KMS-11 (cell line): Measurements from ENCODE around the gene PRKAG3.

Experiments
- H2AFZ ChIP-seq: fragments of 200-600 bp; sonication (generic); 2 replicates; pipeline ENCODE4 v1.6.1; 2016; ENCODE audit warnings: antibody characterized with exemption, mixed run types, low read depth
- H3K27ac ChIP-seq: fragments of 200-600 bp; sonication (generic); 2 replicates; pipeline ENCODE4 v1.6.1; 2016; ENCODE audit warnings: mild to moderate bottlenecking, mixed run types
- H3K27me3 ChIP-seq: fragments of 200-600 bp; sonication (generic); 2 replicates; pipeline ENCODE4 v1.6.1; 2017; ENCODE audit warnings: mild to moderate bottlenecking, low read depth, mixed run types, moderate library complexity; ENCODE audit not compliant: insufficient read depth
- H3K36me3 ChIP-seq: fragments of 200-600 bp; sonication (generic); 2 replicates; pipeline ENCODE4 v1.6.1; 2017; ENCODE audit warnings: mild to moderate bottlenecking, mixed run types; ENCODE audit not compliant: insufficient read depth
- H3K4me1 ChIP-seq: fragments of 200-600 bp; sonication (generic); 2 replicates; pipeline ENCODE4 v1.6.1; 2016; ENCODE audit warnings: mild to moderate bottlenecking, low read depth, mixed run types; ENCODE audit not compliant: poor library complexity, severe bottlenecking
- H3K4me2 ChIP-seq: fragments of 200-600 bp; sonication (generic); 2 replicates; pipeline ENCODE4 v1.7.0; 2016; ENCODE audit warnings: mild to moderate bottlenecking, mixed run types
- H3K4me3 ChIP-seq: fragments of 200-600 bp; sonication (generic); IDR thresholded peaks from 2 replicates; pipeline ENCODE4 v1.6.1; 2017; ENCODE audit warnings: low read depth, low read length, mixed read lengths; ENCODE audit not compliant: insufficient read depth
- H3K79me2 ChIP-seq: fragments of 200-600 bp; sonication (generic); 2 replicates; pipeline ENCODE4 v1.6.1; 2016; ENCODE audit warnings: low read depth, mixed run types; ENCODE audit not compliant: insufficient read depth
- H3K9ac ChIP-seq: fragments of 200-600 bp; sonication (generic); 2 replicates; pipeline ENCODE4 v1.6.1; 2016; ENCODE audit warnings: mild to moderate bottlenecking, mixed run types
- H4K20me1 ChIP-seq: fragments of 200-600 bp; sonication (generic); 2 replicates; pipeline ENCODE4 v1.6.1; 2016; ENCODE audit warnings: mild to moderate bottlenecking, mixed run types; ENCODE audit not compliant: insufficient read depth
- TF ChIP-seq, protein P1 (sequence below): fragments of 200-600 bp; sonication (generic); conservative IDR thresholded peaks from 2 replicates; pipeline ENCODE4 v1.6.1; 2017; ENCODE audit warnings: low read depth, mild to moderate bottlenecking, antibody characterized with exemption, low read length, moderate library complexity, mixed read lengths

Gene PRKAG3

DNA sequence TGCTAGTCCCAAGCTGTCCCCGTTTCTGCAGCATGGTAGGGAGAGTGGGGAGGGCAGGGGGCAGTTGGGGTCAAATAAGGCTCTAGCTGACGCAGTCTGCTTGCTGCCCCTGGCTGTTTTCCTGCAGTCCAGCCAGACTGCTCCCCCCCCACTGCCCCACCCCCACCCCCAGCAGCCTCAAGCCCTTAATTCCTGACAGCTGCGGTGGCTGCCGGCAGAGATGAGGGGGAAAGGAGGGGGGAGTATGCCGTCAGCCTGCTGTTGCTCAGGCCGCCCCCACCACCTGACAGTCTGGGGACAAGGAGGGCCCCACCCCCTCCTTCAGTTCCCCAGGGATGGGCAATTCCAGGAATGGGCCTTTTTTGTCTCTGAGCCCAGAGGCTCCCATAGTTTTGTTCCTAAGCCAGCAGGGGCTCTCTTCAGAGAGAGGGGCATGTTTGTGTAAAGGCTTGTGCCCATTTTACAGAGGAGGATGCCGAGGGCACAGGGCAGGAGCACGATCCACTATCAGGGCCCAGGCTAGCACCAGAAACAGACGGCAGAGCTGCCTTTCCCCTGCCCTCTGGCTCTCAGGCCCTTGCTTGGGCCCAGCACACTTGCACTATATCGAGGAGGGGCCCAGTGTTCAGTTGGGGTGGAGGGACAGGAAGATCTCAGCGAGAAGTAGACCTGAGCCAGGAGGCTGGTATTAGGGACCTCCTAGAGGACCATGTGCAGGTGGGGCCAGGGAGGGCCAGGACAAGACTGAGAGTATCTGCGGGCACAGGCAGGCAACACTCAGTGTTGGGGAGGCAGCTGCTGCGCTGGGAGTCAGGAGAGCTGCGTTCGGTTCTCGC is 47.5 kb upstream of the PRKAG3 start:
- Histone ChIP-seq H3K27ac (peak overlapping the region; percentile 94), H3K4me2 (peak overlapping the region; percentile 95), H2AFZ (peak overlapping the region; percentile 22; the same call in 1 of the 2 replicates), H3K4me1 (peaks cover 55% of the 10 kb centered on the region), H3K79me2 (peaks cover 23% of the 10 kb centered on the region), H3K4me3 (peak overlapping the region; percentile 11), H3K9ac (peak overlapping the region; percentile 75), H4K20me1 (no peaks in the 10 kb centered on the region), H3K27me3 (no peaks in the 10 kb centered on the region), H3K36me3 (no peaks in the 10 kb centered on the region)
- TF ChIP-seq, protein P1, sequence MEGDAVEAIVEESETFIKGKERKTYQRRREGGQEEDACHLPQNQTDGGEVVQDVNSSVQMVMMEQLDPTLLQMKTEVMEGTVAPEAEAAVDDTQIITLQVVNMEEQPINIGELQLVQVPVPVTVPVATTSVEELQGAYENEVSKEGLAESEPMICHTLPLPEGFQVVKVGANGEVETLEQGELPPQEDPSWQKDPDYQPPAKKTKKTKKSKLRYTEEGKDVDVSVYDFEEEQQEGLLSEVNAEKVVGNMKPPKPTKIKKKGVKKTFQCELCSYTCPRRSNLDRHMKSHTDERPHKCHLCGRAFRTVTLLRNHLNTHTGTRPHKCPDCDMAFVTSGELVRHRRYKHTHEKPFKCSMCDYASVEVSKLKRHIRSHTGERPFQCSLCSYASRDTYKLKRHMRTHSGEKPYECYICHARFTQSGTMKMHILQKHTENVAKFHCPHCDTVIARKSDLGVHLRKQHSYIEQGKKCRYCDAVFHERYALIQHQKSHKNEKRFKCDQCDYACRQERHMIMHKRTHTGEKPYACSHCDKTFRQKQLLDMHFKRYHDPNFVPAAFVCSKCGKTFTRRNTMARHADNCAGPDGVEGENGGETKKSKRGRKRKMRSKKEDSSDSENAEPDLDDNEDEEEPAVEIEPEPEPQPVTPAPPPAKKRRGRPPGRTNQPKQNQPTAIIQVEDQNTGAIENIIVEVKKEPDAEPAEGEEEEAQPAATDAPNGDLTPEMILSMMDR, result no peak

DNA sequence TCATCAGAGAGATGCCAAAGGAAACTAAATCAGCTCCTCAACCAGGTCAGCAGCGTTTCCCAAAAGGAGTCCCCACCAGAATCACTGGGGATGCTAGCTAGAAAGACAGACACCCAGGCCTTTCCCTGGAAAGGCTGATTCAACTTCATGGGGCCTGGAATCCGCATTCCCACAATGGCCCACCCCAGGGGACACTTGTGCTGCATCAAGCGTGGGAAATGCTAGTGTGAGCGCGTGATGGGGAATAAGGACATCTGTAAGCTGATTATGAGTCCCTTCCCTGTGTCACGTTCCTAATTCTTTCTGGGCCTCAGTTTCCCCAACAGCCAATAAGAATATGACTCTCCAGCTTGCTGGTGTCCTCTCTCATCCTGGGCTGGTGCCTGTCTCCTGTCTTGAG is 46.9 kb upstream of the PRKAG3 start:
- Histone ChIP-seq H3K9ac (peak overlapping the region; percentile 14; the same call in 1 of the 2 replicates), H4K20me1 (no peaks in the 10 kb centered on the region), H3K27me3 (no peaks in the 10 kb centered on the region), H3K4me2 (peak overlapping the region; percentile 95), H3K79me2 (peaks cover 23% of the 10 kb centered on the region), H3K36me3 (no peaks in the 10 kb centered on the region), H2AFZ (no peak overlapping the region), H3K4me1 (peaks cover 54% of the 10 kb centered on the region), H3K27ac (peak overlapping the region; percentile 94), H3K4me3 (no peak overlapping the region)
- TF ChIP-seq, protein P1, result no peak

DNA sequence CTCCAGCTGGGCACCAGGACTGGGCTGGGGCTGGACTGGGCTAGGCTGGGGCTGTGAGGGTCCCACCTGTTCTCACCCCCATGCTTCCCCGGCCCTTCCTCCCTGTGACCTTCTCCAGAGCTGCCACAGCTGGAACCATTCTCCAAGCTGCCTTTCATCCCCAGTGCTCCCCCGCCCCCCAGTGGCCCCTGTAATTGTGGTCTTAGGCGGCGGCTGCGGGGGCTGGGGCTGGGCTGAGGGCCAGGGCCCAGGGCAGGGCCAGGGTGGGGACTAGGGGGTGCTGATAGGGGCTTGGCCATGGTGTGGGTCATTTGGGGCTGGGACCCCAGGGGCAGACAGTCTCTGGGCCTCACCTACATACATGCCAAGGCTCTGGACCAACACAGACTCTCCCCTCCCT is 46.3 kb upstream of the PRKAG3 start:
- TF ChIP-seq, protein P1, result no peak
- Histone ChIP-seq H3K9ac (peak overlapping the region; percentile 14; the same call in 1 of the 2 replicates), H3K27ac (peak overlapping the region; percentile 94), H3K36me3 (no peaks in the 10 kb centered on the region), H3K79me2 (peaks cover 21% of the 10 kb centered on the region), H4K20me1 (no peaks in the 10 kb centered on the region), H2AFZ (no peak overlapping the region), H3K4me1 (peaks cover 51% of the 10 kb centered on the region), H3K27me3 (no peaks in the 10 kb centered on the region), H3K4me2 (peak overlapping the region; percentile 95), H3K4me3 (no peak overlapping the region)

DNA sequence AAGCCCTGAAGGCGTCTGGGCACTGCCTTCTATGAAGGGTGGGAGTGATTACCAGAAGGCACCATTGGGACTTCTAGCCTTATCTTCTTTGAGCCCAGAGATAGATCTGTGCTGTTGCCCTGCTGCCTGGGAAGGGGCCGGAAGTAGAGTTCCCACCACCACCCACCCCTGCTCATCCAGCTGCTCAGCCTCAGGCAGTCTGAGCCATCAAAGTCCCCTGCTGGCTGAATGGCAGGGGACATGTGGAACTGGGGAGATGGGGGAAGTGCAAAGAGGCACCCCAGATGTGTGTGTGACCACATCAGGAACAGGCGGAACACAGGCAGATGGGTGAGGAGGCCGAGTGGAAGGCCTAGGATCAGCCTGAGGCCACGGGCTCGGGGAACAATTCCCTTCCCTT is 45.7 kb upstream of the PRKAG3 start:
- no peaks in the 10 kb centered on the region for H3K27me3 ChIP-seq
- peak overlapping the region; percentile 95 for H3K4me2 ChIP-seq
- no peaks in the 10 kb centered on the region for H3K36me3 ChIP-seq
- H2AFZ ChIP-seq, result no peak overlapping the region
- peaks cover 45% of the 10 kb centered on the region for H3K4me1 ChIP-seq
- H3K9ac ChIP-seq, result no peak overlapping the region
- H3K27ac ChIP-seq, result peak overlapping the region; percentile 94
- peaks cover 15% of the 10 kb centered on the region for H3K79me2 ChIP-seq
- no peaks in the 10 kb centered on the region for H4K20me1 ChIP-seq
- H3K4me3 ChIP-seq, result no peak overlapping the region
- TF ChIP-seq, protein P1, result no peak
